B cell (primary cell): Measurements from ENCODE around the gene XIRP2. TPM values are rescaled to one million over a fixed set of nuclear protein-coding genes. Genes with fewer than 3 reads are reported as not detected.

ENCODE experiments used
- ATAC-seq: fragments of 200-7000 bp; cut with Tn5 transposase; one replicate; pipeline ENCODE4 v1.10.0; 2021; ENCODE audit warnings: low read depth, mild to moderate bottlenecking, moderate number of reproducible peaks, moderate library complexity
- CTCF ChIA-PET: fragments of 350-600 bp; sonication (Branson Sonifier 250); formaldehyde crosslinking; loops from one replicate; lab custom pipeline; 2021; ENCODE audit warnings: antibody characterized with exemption, inconsistent platforms; lab: Charles Lee
- POLR2A ChIA-PET: fragments of 350-600 bp; sonication (Branson Sonifier 250); formaldehyde crosslinking; loops from one replicate; lab custom pipeline; 2021; ENCODE audit warnings: antibody characterized with exemption; lab: Charles Lee
- DNase-seq: peaks from one replicate; pipeline ENCODE4 v3.0.0; 2013
- H2AFZ ChIP-seq: 2 replicates; pipeline ENCODE4 v1.6.1; 2012; ENCODE audit warnings: mild to moderate bottlenecking, low read depth, low read length; ENCODE audit not compliant: insufficient read depth, poor library complexity, severe bottlenecking
- H3K27ac ChIP-seq, 2 donors: 1 replicate in 1 of 2; 2 replicates in 1 of 2; pipeline ENCODE4 v1.5.1; 2012 to 2013; ENCODE audit warnings: low read length in 2 of 2, mild to moderate bottlenecking in 2 of 2, moderate library complexity in 1 of 2
- H3K27me3 ChIP-seq, 4 experiments: fragments of 200-600 bp in 1 of 4; sonication (generic) in 1 of 4; replicated peaks in 1 of 4; 1 replicate in 2 of 4; 2 replicates in 2 of 4; pipeline versions ENCODE4 v1.6.1 to v1.7.0; 2013 to 2016; ENCODE audit warnings: low read length in 3 of 4, mild to moderate bottlenecking in 2 of 4, mixed read lengths in 1 of 4, moderate library complexity in 1 of 4; ENCODE audit not compliant: insufficient read depth in 4 of 4, control insufficient read depth in 3 of 4; ENCODE audit errors: control extremely low read depth in 1 of 4
- H3K36me3 ChIP-seq, 2 experiments: replicated peaks in 1 of 2; 1 replicate in 1 of 2; 2 replicates in 1 of 2; pipeline versions ENCODE4 v1.6.1 to v1.7.1; 2013; ENCODE audit warnings: low read length in 1 of 2; ENCODE audit not compliant: insufficient read depth in 2 of 2, control insufficient read depth in 1 of 2; ENCODE audit errors: control extremely low read depth in 1 of 2, extremely low read depth in 1 of 2
- H3K4me1 ChIP-seq, 2 donors: fragments of 200-600 bp in 1 of 2; sonication (generic) in 1 of 2; 1 replicate in 1 of 2; 2 replicates in 1 of 2; pipeline versions ENCODE4 v1.5.1 to v1.6.1; 2013 to 2017; ENCODE audit warnings: low read length in 2 of 2; ENCODE audit not compliant: control insufficient read depth in 2 of 2, insufficient read depth in 2 of 2
- H3K4me2 ChIP-seq: replicated peaks from 2 replicates; pipeline ENCODE3; 2012; ENCODE audit warnings: mild to moderate bottlenecking, low read depth, low read length; ENCODE audit not compliant: poor library complexity, severe bottlenecking
- H3K4me3 ChIP-seq, 5 experiments: fragments of 200-600 bp in 1 of 5; sonication (generic) in 1 of 5; 1 replicate in 3 of 5; 2 replicates in 2 of 5; pipeline versions ENCODE4 v1.5.1 to v1.7.0; 2011 to 2016; ENCODE audit warnings: low read length in 4 of 5, mild to moderate bottlenecking in 4 of 5, low read depth in 2 of 5, control low read depth in 1 of 5, moderate library complexity in 1 of 5; ENCODE audit not compliant: insufficient read depth in 1 of 5; ENCODE audit errors: control extremely low read depth in 1 of 5, extremely low read depth in 1 of 5
- H3K79me2 ChIP-seq: fragments of 200-600 bp; sonication (generic); one replicate; pipeline ENCODE4 v1.6.0; 2016; ENCODE audit warnings: low read length; ENCODE audit not compliant: control insufficient read depth, insufficient read depth
- H3K9ac ChIP-seq: fragments of 200-600 bp; sonication (generic); 2 replicates; pipeline ENCODE4 v1.6.1; 2017; ENCODE audit warnings: mild to moderate bottlenecking, low read length, moderate library complexity
- H3K9me3 ChIP-seq, 3 donors: one replicate each; pipeline versions ENCODE4 v1.6.1 to v1.7.1; 2013; ENCODE audit warnings: low read length in 2 of 3; ENCODE audit not compliant: control insufficient read depth in 2 of 3, insufficient read depth in 1 of 3; ENCODE audit errors: control extremely low read depth in 1 of 3
- H4K20me1 ChIP-seq: 2 replicates; pipeline ENCODE4 v1.6.0; 2012; ENCODE audit warnings: mild to moderate bottlenecking, low read length; ENCODE audit not compliant: insufficient read depth, control insufficient read depth, poor library complexity, severe bottlenecking
- H3K27ac Mint-ChIP-seq: one replicate; pipeline ENCODE4 v1.8.0; 2021; ENCODE audit warnings: mixed read lengths
- H3K27me3 Mint-ChIP-seq: one replicate; pipeline ENCODE4 v1.8.0; 2021; ENCODE audit warnings: mixed read lengths
- H3K4me1 Mint-ChIP-seq: one replicate; pipeline ENCODE4 v1.8.0; 2021; ENCODE audit warnings: mixed read lengths
- H3K4me3 Mint-ChIP-seq: one replicate; pipeline ENCODE4 v1.8.0; 2021; ENCODE audit warnings: mixed read lengths
- H3K9me3 Mint-ChIP-seq: one replicate; pipeline ENCODE4 v1.8.0; 2022; ENCODE audit warnings: mixed read lengths; ENCODE audit not compliant: insufficient read depth
- CTCF ChIP-seq: fragments of 200-600 bp; IDR thresholded peaks from one replicate; pipeline ENCODE4 v1.8.0; 2022; ENCODE audit warnings: antibody characterized with exemption, mild to moderate bottlenecking
- EZH2 ChIP-seq: IDR thresholded peaks from 2 replicates; pipeline ENCODE4 v1.6.1; 2012; ENCODE audit warnings: borderline replicate concordance, low read depth, mild to moderate bottlenecking, moderate library complexity, low read length; ENCODE audit not compliant: insufficient read depth, poor library complexity, severe bottlenecking
- WGBS: methylation state at CpG from one replicate; pipeline ENCODE4 v1.1.5; 2013; ENCODE audit warnings: missing lambda C conversion rate; ENCODE audit not compliant: insufficient coverage; 5-methylcytosine and 5-hydroxymethylcytosine counted together
- intact Hi-C: fragments of 100-400 bp; cut with micrococcal nuclease; formaldehyde crosslinking; loops from one replicate; pipeline ENCODE4 v1.10.0; 2022
- polyA plus RNA-seq: library from polyadenylated mRNA; depleted of rRNA; stranded (reverse); fragments of >200 nt; gene quantifications from 2 replicates; pipeline ENCODE4 v1.2.3, GENCODE V29; 2012
- total RNA-seq, 2 donors: library from RNA; stranded (reverse); fragments of 120-200 nt in 1 of 2; gene quantifications; 1 replicate in 1 of 2; 2 replicates in 1 of 2; pipeline versions ENCODE4 v1.2.3 to v1.2.4, GENCODE V29; 2013 to 2022

The XIRP2 gene
- total and polyA plus RNA-seq, 2 donors (not counting 1 experiment from before 2014, with no cell fraction given) = not detected

GRCh38 chr2:166961933-166962332 lies 73.7 kb downstream of the XIRP2 start:
- no peak for TF ChIP-seq CTCF
- TF ChIP-seq EZH2 = no peak
- ATAC-seq (no peak), DNase-seq (no peak)
- H3K27me3 Mint-ChIP-seq = no peaks in the 10 kb centered on the region
- H2AFZ ChIP-seq = no peak overlapping the region
- CTCF ChIA-PET = no interaction called here
- intact Hi-C loops = no loop called here
- H3K9ac ChIP-seq = no peak overlapping the region
- no peaks in the 10 kb centered on the region for H3K9me3 ChIP-seq
- no peaks in the 10 kb centered on the region for H4K20me1 ChIP-seq
- POLR2A ChIA-PET = no interaction called here
- 86% methylated on average over 1 of the region's 1 CpG for WGBS
- no peak overlapping the region for H3K27ac ChIP-seq
- no peaks in the 10 kb centered on the region for H3K4me1 Mint-ChIP-seq
- H3K4me1 ChIP-seq = no peaks in the 10 kb centered on the region
- no peak overlapping the region for H3K27ac Mint-ChIP-seq
- H3K27me3 ChIP-seq = no peaks in the 10 kb centered on the region
- H3K9me3 Mint-ChIP-seq = no peaks in the 10 kb centered on the region
- no peaks in the 10 kb centered on the region for H3K36me3 ChIP-seq
- H3K4me2 ChIP-seq = no peak overlapping the region
- H3K4me3 ChIP-seq = no peak overlapping the region
- no peaks in the 10 kb centered on the region for H3K79me2 ChIP-seq
- H3K4me3 Mint-ChIP-seq = no peak overlapping the region

- Histone ChIP-seq H3K36me3 (no peaks in the 10 kb centered on the region), H3K79me2 (no peaks in the 10 kb centered on the region), H3K27me3 (no peaks in the 10 kb centered on the region), H3K9ac (no peak overlapping the region), H3K4me3 (no peak overlapping the region), H3K4me2 (no peak overlapping the region), H3K4me1 (no peaks in the 10 kb centered on the region), H3K9me3 (no peaks in the 10 kb centered on the region), H4K20me1 (no peaks in the 10 kb centered on the region), H3K27ac (no peak overlapping the region), H2AFZ (no peak overlapping the region)
- no peak for ATAC-seq
- TF ChIP-seq CTCF = no peak
- no peak for TF ChIP-seq EZH2
- Mint-ChIP-seq H3K9me3 (no peaks in the 10 kb centered on the region), H3K4me1 (no peaks in the 10 kb centered on the region), H3K4me3 (no peak overlapping the region), H3K27ac (no peak overlapping the region), H3K27me3 (no peaks in the 10 kb centered on the region)
- ChIA-PET CTCF (no interaction called here), POLR2A (no interaction called here)
- no peak for DNase-seq
- intact Hi-C loops = no loop called here
- no CpG with 5 or more reads among the region's 2 CpGs for WGBS
These were observed 81.2 kb downstream of the XIRP2 start for GRCh38 chr2:166969486-166969885.
